ENCODE data around the gene SHC2.

DNA sequence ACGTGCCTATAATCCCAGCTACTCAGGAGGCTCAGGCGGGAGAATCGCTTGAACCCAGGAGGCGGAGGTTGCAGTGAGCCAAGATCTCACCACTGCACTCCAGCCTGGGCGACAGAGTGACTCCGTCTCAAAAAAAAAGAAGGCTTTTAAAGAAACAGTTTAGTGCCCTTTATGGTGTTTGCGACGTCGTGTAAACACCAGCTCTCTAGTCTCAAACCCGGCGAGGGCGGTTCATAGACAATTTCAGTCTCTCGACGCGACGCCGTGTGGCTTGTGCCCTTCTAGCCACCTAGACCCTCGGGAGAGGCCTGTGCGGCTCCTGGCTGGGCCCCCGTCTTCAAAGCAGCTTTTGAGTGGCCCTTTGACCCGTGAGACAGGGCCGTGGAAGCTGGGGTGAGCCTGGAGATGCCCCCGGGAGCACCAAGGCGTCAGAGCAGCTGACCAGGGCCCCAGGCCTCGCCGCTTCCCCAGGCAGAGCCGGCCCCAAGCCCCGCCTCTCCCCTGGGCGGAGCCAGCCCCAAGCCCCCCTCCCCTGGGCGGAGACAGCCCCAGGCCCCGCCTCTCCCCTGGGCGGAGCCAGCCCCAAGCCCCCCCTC lies 30.4 kb upstream of the SHC2 start:
- TF ChIP-seq BHLHE40 (IDR thresholded peaks at IDR 0.05; ENCODE audit: borderline replicate concordance) = no peak
- TF ChIP-seq SP1 (IDR thresholded peaks at IDR 0.05) = no peak
- TF ChIP-seq ZNF384 (IDR thresholded peaks at IDR 0.05) = no peak
- no peak for TF ChIP-seq FOXM1 (IDR thresholded peaks at IDR 0.05; ENCODE audit: borderline replicate concordance)
- no peak for TF ChIP-seq CTBP1 (IDR thresholded peaks at IDR 0.05; ENCODE audit: borderline replicate concordance)
- TF ChIP-seq ELF4 (IDR thresholded peaks at IDR 0.05) = no peak
- TF ChIP-seq NFRKB (IDR thresholded peaks at IDR 0.05) = no peak
- no peak for TF ChIP-seq LEF1 (IDR thresholded peaks at IDR 0.05; ENCODE audit: borderline replicate concordance)
- TF ChIP-seq FOXK2 (IDR thresholded peaks at IDR 0.05) = no peak
